Trophoblast cell (in vitro differentiated cells and primary cell): ENCODE results near the gene OR5L1. TPM values are rescaled to one million over a fixed set of nuclear protein-coding genes. Genes with fewer than 3 reads are reported as not detected.

Experiments used
- DNase-seq, 2 donors: peaks; one replicate each; pipeline ENCODE4 v3.0.0-alpha.2; 2016
- H2AFZ ChIP-seq: 2 replicates; pipeline ENCODE4 v1.6.1; 2013; ENCODE audit warnings: low read length, moderate library complexity, mild to moderate bottlenecking; ENCODE audit not compliant: insufficient read depth, poor library complexity
- H2AK5ac ChIP-seq: 2 replicates; pipeline ENCODE4 v1.6.1; 2013; ENCODE audit warnings: mild to moderate bottlenecking, low read length
- H2BK120ac ChIP-seq: 2 replicates; pipeline ENCODE4 v1.6.1; 2013; ENCODE audit warnings: low read length, mild to moderate bottlenecking, moderate library complexity; ENCODE audit not compliant: insufficient read depth, poor library complexity
- H2BK12ac ChIP-seq: 2 replicates; pipeline ENCODE4 v1.6.1; 2013; ENCODE audit warnings: mild to moderate bottlenecking, low read length, moderate library complexity
- H2BK5ac ChIP-seq: 2 replicates; pipeline ENCODE4 v1.6.1; 2013; ENCODE audit warnings: low read length, low read depth, moderate library complexity, mild to moderate bottlenecking; ENCODE audit not compliant: poor library complexity
- H3K14ac ChIP-seq: 2 replicates; pipeline ENCODE4 v1.6.1; 2013; ENCODE audit warnings: mild to moderate bottlenecking, low read length
- H3K18ac ChIP-seq: 2 replicates; pipeline ENCODE4 v1.6.1; 2013; ENCODE audit warnings: mild to moderate bottlenecking, low read length
- H3K23ac ChIP-seq: 2 replicates; pipeline ENCODE4 v1.6.1; 2013; ENCODE audit warnings: low read length
- H3K27ac ChIP-seq: 2 replicates; pipeline ENCODE4 v1.5.1; 2013; ENCODE audit warnings: low read depth, mild to moderate bottlenecking, inconsistent platforms, low read length, moderate library complexity
- H3K27me3 ChIP-seq: 2 replicates; pipeline ENCODE4 v1.6.1; 2013; ENCODE audit warnings: inconsistent platforms, mild to moderate bottlenecking, low read length, moderate library complexity; ENCODE audit not compliant: insufficient read depth
- H3K36me3 ChIP-seq, 2 experiments: 1 replicate in 1 of 2; 2 replicates in 1 of 2; pipeline ENCODE4 v1.6.1; 2013; ENCODE audit warnings: low read length in 2 of 2, mild to moderate bottlenecking in 2 of 2, moderate library complexity in 1 of 2; ENCODE audit not compliant: insufficient read depth in 2 of 2, control insufficient read depth in 1 of 2
- H3K4ac ChIP-seq: 2 replicates; pipeline ENCODE4 v1.6.1; 2013; ENCODE audit warnings: low read depth, mild to moderate bottlenecking, low read length, moderate library complexity
- H3K4me1 ChIP-seq, 2 experiments: 1 replicate in 1 of 2; 2 replicates in 1 of 2; pipeline ENCODE4 v1.6.1; 2013; ENCODE audit warnings: low read length in 2 of 2, mild to moderate bottlenecking in 2 of 2, moderate library complexity in 1 of 2; ENCODE audit not compliant: insufficient read depth in 2 of 2, control insufficient read depth in 1 of 2
- H3K4me2 ChIP-seq: 2 replicates; pipeline ENCODE4 v1.6.1; 2013; ENCODE audit warnings: inconsistent platforms, mild to moderate bottlenecking, low read length, moderate library complexity
- H3K4me3 ChIP-seq: 2 replicates; pipeline ENCODE4 v1.5.1; 2013; ENCODE audit warnings: mild to moderate bottlenecking, low read depth, low read length, inconsistent platforms
- H3K79me1 ChIP-seq: one replicate; pipeline ENCODE4 v1.6.1; 2013; ENCODE audit warnings: low read length
- H3K79me2 ChIP-seq: 2 replicates; pipeline ENCODE4 v1.6.1; 2013; ENCODE audit warnings: low read length, mild to moderate bottlenecking; ENCODE audit not compliant: control insufficient read depth, insufficient read depth, poor library complexity
- H3K9ac ChIP-seq: 2 replicates; pipeline ENCODE4 v1.6.1; 2013; ENCODE audit warnings: mild to moderate bottlenecking, low read length
- H3K9me3 ChIP-seq: 2 replicates; pipeline ENCODE4 v1.6.1; 2013; ENCODE audit warnings: low read depth, mild to moderate bottlenecking, control low read depth, inconsistent platforms, low read length; ENCODE audit not compliant: insufficient read depth
- H4K12ac ChIP-seq: 2 replicates; pipeline ENCODE4 v1.6.1; 2013; ENCODE audit warnings: low read depth, mild to moderate bottlenecking, low read length, moderate library complexity
- H4K8ac ChIP-seq: 2 replicates; pipeline ENCODE4 v1.6.1; 2013; ENCODE audit warnings: low read depth, mild to moderate bottlenecking, low read length, moderate library complexity
- H4K91ac ChIP-seq: one replicate; pipeline ENCODE4 v1.6.1; 2013; ENCODE audit warnings: low read depth, mild to moderate bottlenecking, low read length, moderate library complexity
- WGBS: extraction: QIAGEN DNeasy Blood & Tissue Kit; methylation state at CpG from one replicate; pipeline ENCODE4 v1.1.7; 2013; ENCODE audit warnings: missing lambda C conversion rate; ENCODE audit not compliant: insufficient read length, insufficient coverage; ENCODE audit errors: extremely low coverage; 5-methylcytosine and 5-hydroxymethylcytosine counted together
- polyA plus RNA-seq: library from polyadenylated mRNA; stranded (reverse); fragments of 200-250 nt; gene quantifications from 2 replicates; pipeline ENCODE4 v1.2.3, GENCODE V29; 2013

The OR5L1 gene
- not detected in 2 replicates for polyA plus RNA-seq

GRCh38 chr11:55811067-55811466 is at the start of gene OR5L1:
OR5L1 (plus strand) TSS chr11:55811367; CDS start chr11:55811467, 100 bp downstream.
- no peak for DNase-seq
- no peak within 1 kb of the TSS for H3K18ac ChIP-seq
- no peaks in the 10 kb centered on the region for H3K79me2 ChIP-seq
- H2AFZ ChIP-seq = no peak within 1 kb of the TSS
- H3K79me1 ChIP-seq = no peaks in the 10 kb centered on the region
- no peak within 1 kb of the TSS for H4K91ac ChIP-seq
- H3K4me2 ChIP-seq = no peak within 1 kb of the TSS
- no peak within 1 kb of the TSS for H2BK5ac ChIP-seq
- H3K9me3 ChIP-seq = peaks cover 9% of the 10 kb centered on the region
- H3K36me3 ChIP-seq = no peaks in the 10 kb centered on the region
- H3K27ac ChIP-seq = no peak within 1 kb of the TSS
- H3K4ac ChIP-seq = no peak within 1 kb of the TSS
- no peak within 1 kb of the TSS for H2BK120ac ChIP-seq
- no peak within 1 kb of the TSS for H4K8ac ChIP-seq
- WGBS = no CpG with 5 or more reads among the region's 1 CpG
- no peaks in the 10 kb centered on the region for H3K4me1 ChIP-seq
- no peaks in the 10 kb centered on the region for H3K27me3 ChIP-seq
- no peak within 1 kb of the TSS for H4K12ac ChIP-seq
- no peak within 1 kb of the TSS for H2BK12ac ChIP-seq
- no peak within 1 kb of the TSS for H2AK5ac ChIP-seq
- no peak within 1 kb of the TSS for H3K14ac ChIP-seq
- no peak within 1 kb of the TSS for H3K23ac ChIP-seq
- H3K4me3 ChIP-seq = no peak within 1 kb of the TSS
- no peak within 1 kb of the TSS for H3K9ac ChIP-seq

- Histone ChIP-seq H3K36me3 (no peaks in the 10 kb centered on the region), H3K9me3 (peaks cover 2% of the 10 kb centered on the region), H3K4me3 (no peak within 1 kb of the TSS), H4K12ac (no peak within 1 kb of the TSS), H3K27ac (no peak within 1 kb of the TSS), H3K4me2 (no peak within 1 kb of the TSS), H3K14ac (no peak within 1 kb of the TSS), H2BK5ac (no peak within 1 kb of the TSS), H2AK5ac (no peak within 1 kb of the TSS), H3K4me1 (no peaks in the 10 kb centered on the region), H3K27me3 (no peaks in the 10 kb centered on the region), H3K4ac (no peak within 1 kb of the TSS), H2BK120ac (no peak within 1 kb of the TSS), H3K9ac (no peak within 1 kb of the TSS), H3K23ac (no peak within 1 kb of the TSS), H2AFZ (no peak within 1 kb of the TSS), H4K8ac (no peak within 1 kb of the TSS), H4K91ac (no peak within 1 kb of the TSS), H3K18ac (no peak within 1 kb of the TSS), H3K79me1 (no peaks in the 10 kb centered on the region), H3K79me2 (no peaks in the 10 kb centered on the region), H2BK12ac (no peak within 1 kb of the TSS)
- DNase-seq = no peak
Measured at GRCh38 chr11:55773138-55773537, 38.0 kb upstream of the OR5L1 start, which contains the start of gene OR5D13. OR5D13 (plus strand) TSS chr11:55773438; CDS start chr11:55773438, 0 bp downstream.

- Histone ChIP-seq H3K18ac (no peak overlapping the region), H3K27me3 (no peaks in the 10 kb centered on the region), H2AFZ (no peak overlapping the region), H2BK120ac (no peak overlapping the region), H3K4ac (no peak overlapping the region), H3K4me2 (no peak overlapping the region), H3K4me1 (no peaks in the 10 kb centered on the region), H4K91ac (no peak overlapping the region), H3K36me3 (peaks cover 0 to 1% of the 10 kb centered on the region in 2 experiments), H3K14ac (no peak overlapping the region), H2AK5ac (no peak overlapping the region), H3K79me1 (no peaks in the 10 kb centered on the region), H2BK5ac (no peak overlapping the region), H3K4me3 (no peak overlapping the region), H3K23ac (no peak overlapping the region), H3K9me3 (peaks cover 5% of the 10 kb centered on the region), H4K12ac (no peak overlapping the region), H2BK12ac (no peak overlapping the region), H3K9ac (no peak overlapping the region), H3K79me2 (no peaks in the 10 kb centered on the region), H3K27ac (no peak overlapping the region), H4K8ac (no peak overlapping the region)
- no CpG with 5 or more reads among the region's 1 CpG for WGBS
- no peak for DNase-seq
Measured at GRCh38 chr11:55791606-55792005, 19.6 kb upstream of the OR5L1 start.

GRCh38 chr11:55793321-55793720 is 17.8 kb upstream of the OR5L1 start:
- no peak overlapping the region for H3K9ac ChIP-seq
- H2BK120ac ChIP-seq = no peak overlapping the region
- no peaks in the 10 kb centered on the region for H3K79me2 ChIP-seq
- no peak overlapping the region for H2BK12ac ChIP-seq
- no peak overlapping the region for H4K12ac ChIP-seq
- H3K4ac ChIP-seq = no peak overlapping the region
- no peaks in the 10 kb centered on the region for H3K27me3 ChIP-seq
- DNase-seq = no peak
- H3K9me3 ChIP-seq = peaks cover 3% of the 10 kb centered on the region
- no peak overlapping the region for H3K14ac ChIP-seq
- H3K27ac ChIP-seq = no peak overlapping the region
- H2BK5ac ChIP-seq = no peak overlapping the region
- H3K4me2 ChIP-seq = no peak overlapping the region
- H3K36me3 ChIP-seq = no peaks in the 10 kb centered on the region
- H4K91ac ChIP-seq = no peak overlapping the region
- H3K4me1 ChIP-seq = no peaks in the 10 kb centered on the region
- no peak overlapping the region for H2AFZ ChIP-seq
- no peaks in the 10 kb centered on the region for H3K79me1 ChIP-seq
- H4K8ac ChIP-seq = no peak overlapping the region
- H3K4me3 ChIP-seq = no peak overlapping the region
- no peak overlapping the region for H3K23ac ChIP-seq
- WGBS = no CpG with 5 or more reads among the region's 2 CpGs
- no peak overlapping the region for H3K18ac ChIP-seq
- no peak overlapping the region for H2AK5ac ChIP-seq
